Activated T-helper 17 cell treated with anti-CD3 and anti-CD28 coated beads, Interleukin-2, amount 50 U/mL, for 72 hours (primary cell): ENCODE results near the gene GSK3B. TPM values are rescaled to one million over a fixed set of nuclear protein-coding genes. Genes with fewer than 3 reads are reported as not detected.

ENCODE experiments used
- ATAC-seq: fragments of 150-1000 bp; cut with Tn5 transposase; replicated peaks from 2 replicates; pipeline ENCODE4 v1.10.0; 2021; ENCODE audit warnings: mild to moderate bottlenecking, moderate library complexity
- H3K27ac Mint-ChIP-seq: one replicate; pipeline ENCODE4 v1.8.0; 2022; ENCODE audit warnings: mixed read lengths
- H3K27me3 Mint-ChIP-seq: one replicate; pipeline ENCODE4 v1.8.0; 2022; ENCODE audit warnings: mixed read lengths
- H3K36me3 Mint-ChIP-seq: one replicate; pipeline ENCODE4 v1.8.0; 2022; ENCODE audit warnings: low read depth, mild to moderate bottlenecking, mixed read lengths
- H3K4me1 Mint-ChIP-seq: one replicate; pipeline ENCODE4 v1.8.0; 2022; ENCODE audit warnings: mixed read lengths
- H3K4me3 Mint-ChIP-seq: one replicate; pipeline ENCODE4 v1.8.0; 2022; ENCODE audit warnings: mild to moderate bottlenecking, mixed read lengths
- H3K9me3 Mint-ChIP-seq: one replicate; pipeline ENCODE4 v1.8.0; 2022; ENCODE audit warnings: mixed read lengths
- total RNA-seq, 2 donors: library from RNA; stranded (reverse); gene quantifications; one replicate each; pipeline ENCODE4 v1.2.3, GENCODE V29; 2022

GSK3B gene
- total RNA-seq, 2 donors from 2014 or later: 31.5 to 36.9 TPM

- no peak for ATAC-seq
- Mint-ChIP-seq H3K27me3 (no peaks in the 10 kb centered on the region), H3K9me3 (no peaks in the 10 kb centered on the region), H3K4me3 (peak overlapping the region; percentile 9), H3K27ac (no peak overlapping the region), H3K4me1 (peaks cover 22% of the 10 kb centered on the region), H3K36me3 (peaks cover 15% of the 10 kb centered on the region)
Measured at GRCh38 chr3:120089089-120089488, 5.2 kb downstream of the GSK3B start.

DNA sequence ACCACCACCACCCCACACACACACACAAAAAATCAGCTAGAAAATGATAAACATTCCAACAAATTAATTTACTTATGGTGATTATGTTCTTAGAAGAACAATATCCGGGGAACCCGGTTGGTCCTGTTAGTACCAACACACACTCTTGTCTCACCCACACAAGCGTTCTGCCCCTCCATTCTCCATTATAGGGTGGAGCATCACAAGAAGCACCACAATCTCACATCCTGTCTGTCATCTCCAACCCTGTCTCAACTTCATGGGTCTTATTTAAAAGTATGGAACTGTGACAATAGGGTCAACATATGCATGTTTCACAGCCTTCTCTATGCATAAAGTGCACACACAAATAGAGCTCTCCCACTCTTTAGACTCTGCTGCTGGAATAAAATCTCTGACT is 5.6 kb downstream of the GSK3B start:
- H3K27me3 Mint-ChIP-seq: no peaks in the 10 kb centered on the region
- H3K27ac Mint-ChIP-seq: no peak overlapping the region
- no peaks in the 10 kb centered on the region for H3K9me3 Mint-ChIP-seq
- ATAC-seq: no peak
- peak overlapping the region; percentile 9 for H3K4me3 Mint-ChIP-seq
- H3K4me1 Mint-ChIP-seq: peaks cover 26% of the 10 kb centered on the region
- H3K36me3 Mint-ChIP-seq: peaks cover 15% of the 10 kb centered on the region

- H3K27me3 Mint-ChIP-seq: no peaks in the 10 kb centered on the region
- peaks cover 11% of the 10 kb centered on the region for H3K36me3 Mint-ChIP-seq
- no peaks in the 10 kb centered on the region for H3K9me3 Mint-ChIP-seq
- no peak overlapping the region for H3K27ac Mint-ChIP-seq
- H3K4me1 Mint-ChIP-seq: peaks cover 44% of the 10 kb centered on the region
- H3K4me3 Mint-ChIP-seq: no peak overlapping the region
- peak; percentile 46 for ATAC-seq
Measured at GRCh38 chr3:120081719-120082118, 12.5 kb downstream of the GSK3B start.

DNA sequence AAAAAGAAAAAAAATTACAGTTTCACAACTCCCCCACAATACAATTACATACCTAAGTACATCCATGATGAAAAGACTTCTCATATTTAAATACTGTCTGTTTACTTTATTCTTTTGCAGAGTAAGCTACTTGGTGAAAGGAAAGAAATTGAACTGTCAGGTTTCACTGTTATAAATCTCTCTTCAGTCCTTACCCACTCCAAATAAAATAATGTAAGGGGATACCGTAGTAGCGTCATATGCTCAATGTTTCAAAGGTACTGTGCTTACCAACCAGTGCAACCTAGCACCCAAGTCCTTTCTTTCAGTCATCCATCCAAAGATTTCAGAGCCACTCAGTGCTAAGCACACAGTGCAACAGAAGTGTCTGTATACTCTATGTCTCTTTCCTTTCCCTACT is 13.4 kb downstream of the GSK3B start:
- no peak for ATAC-seq

GRCh38 chr3:120077731-120078130 is 16.5 kb downstream of the GSK3B start:
- no peak overlapping the region for H3K4me3 Mint-ChIP-seq
- H3K9me3 Mint-ChIP-seq: no peaks in the 10 kb centered on the region
- H3K4me1 Mint-ChIP-seq: peaks cover 31% of the 10 kb centered on the region
- H3K36me3 Mint-ChIP-seq: peaks cover 11% of the 10 kb centered on the region
- ATAC-seq: no peak
- peak overlapping the region; percentile 29 for H3K27ac Mint-ChIP-seq
- no peaks in the 10 kb centered on the region for H3K27me3 Mint-ChIP-seq

More for the DNA sequence above, 13.4 kb downstream of the GSK3B start:
- no peaks in the 10 kb centered on the region for H3K27me3 Mint-ChIP-seq
- no peak overlapping the region for H3K4me3 Mint-ChIP-seq
- no peaks in the 10 kb centered on the region for H3K9me3 Mint-ChIP-seq
- peaks cover 40% of the 10 kb centered on the region for H3K4me1 Mint-ChIP-seq
- H3K27ac Mint-ChIP-seq: no peak overlapping the region
- H3K36me3 Mint-ChIP-seq: peaks cover 11% of the 10 kb centered on the region

DNA sequence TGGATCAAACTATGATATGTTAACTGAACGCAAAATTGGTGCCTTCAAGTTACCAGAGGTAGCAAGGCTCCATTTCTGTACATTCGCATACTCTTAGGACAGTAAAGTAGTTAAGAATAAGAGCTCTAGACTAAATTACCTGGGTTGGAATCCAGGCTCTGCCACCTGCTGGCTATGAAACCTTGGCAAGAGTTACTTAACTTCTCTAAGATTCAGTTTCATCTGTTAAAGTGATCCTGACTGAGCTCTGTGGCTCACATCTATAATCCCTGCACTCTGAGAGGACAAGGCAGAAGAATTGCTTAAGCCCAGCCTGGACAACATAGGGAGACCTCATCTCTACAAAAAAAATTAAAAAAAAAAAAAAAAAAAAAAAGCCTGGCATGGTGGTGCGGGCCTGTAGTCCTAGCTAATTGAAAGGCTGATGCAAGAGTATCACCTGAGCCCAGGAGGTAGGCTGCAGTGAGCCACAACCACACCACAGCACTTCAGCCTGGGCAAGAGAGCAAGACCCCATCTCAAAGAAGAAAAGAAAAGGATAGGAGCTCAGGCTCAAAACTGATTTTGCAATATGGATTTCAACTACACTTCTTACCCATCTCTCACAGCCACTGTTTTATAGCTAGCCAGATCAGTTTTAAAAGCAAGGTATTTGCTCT is 21.3 kb downstream of the GSK3B start:
- no peak overlapping the region for H3K4me3 Mint-ChIP-seq
- no peaks in the 10 kb centered on the region for H3K27me3 Mint-ChIP-seq
- peaks cover 19% of the 10 kb centered on the region for H3K4me1 Mint-ChIP-seq
- no peak overlapping the region for H3K27ac Mint-ChIP-seq
- H3K36me3 Mint-ChIP-seq: peaks cover 16% of the 10 kb centered on the region
- ATAC-seq: no peak
- H3K9me3 Mint-ChIP-seq: no peaks in the 10 kb centered on the region

- Mint-ChIP-seq H3K36me3 (peaks cover 27% of the 10 kb centered on the region), H3K27ac (no peak overlapping the region), H3K27me3 (no peaks in the 10 kb centered on the region), H3K4me3 (no peak overlapping the region), H3K9me3 (no peaks in the 10 kb centered on the region), H3K4me1 (peaks cover 18% of the 10 kb centered on the region)
- no peak for ATAC-seq
Measured at GRCh38 chr3:120071259-120071658, 23.0 kb downstream of the GSK3B start.

GRCh38 chr3:120070263-120070981 is 23.8 kb downstream of the GSK3B start:
- Mint-ChIP-seq H3K36me3 (peaks cover 23% of the 10 kb centered on the region), H3K27me3 (no peaks in the 10 kb centered on the region), H3K4me3 (no peak overlapping the region), H3K9me3 (no peaks in the 10 kb centered on the region), H3K27ac (no peak overlapping the region), H3K4me1 (peaks cover 18% of the 10 kb centered on the region)
- ATAC-seq: no peak

- no peak for ATAC-seq
- no peaks in the 10 kb centered on the region for H3K27me3 Mint-ChIP-seq
- H3K9me3 Mint-ChIP-seq: no peaks in the 10 kb centered on the region
- peaks cover 17% of the 10 kb centered on the region for H3K36me3 Mint-ChIP-seq
- H3K27ac Mint-ChIP-seq: no peak overlapping the region
- H3K4me1 Mint-ChIP-seq: peaks cover 17% of the 10 kb centered on the region
- H3K4me3 Mint-ChIP-seq: no peak overlapping the region
Measured at GRCh38 chr3:120067083-120067482, 27.2 kb downstream of the GSK3B start.

- H3K4me3 Mint-ChIP-seq: no peak overlapping the region
- H3K4me1 Mint-ChIP-seq: peaks cover 17% of the 10 kb centered on the region
- no peaks in the 10 kb centered on the region for H3K9me3 Mint-ChIP-seq
- no peaks in the 10 kb centered on the region for H3K27me3 Mint-ChIP-seq
- H3K36me3 Mint-ChIP-seq: peaks cover 17% of the 10 kb centered on the region
- H3K27ac Mint-ChIP-seq: no peak overlapping the region
- no peak for ATAC-seq
Measured at GRCh38 chr3:120066634-120067033, 27.6 kb downstream of the GSK3B start.

DNA sequence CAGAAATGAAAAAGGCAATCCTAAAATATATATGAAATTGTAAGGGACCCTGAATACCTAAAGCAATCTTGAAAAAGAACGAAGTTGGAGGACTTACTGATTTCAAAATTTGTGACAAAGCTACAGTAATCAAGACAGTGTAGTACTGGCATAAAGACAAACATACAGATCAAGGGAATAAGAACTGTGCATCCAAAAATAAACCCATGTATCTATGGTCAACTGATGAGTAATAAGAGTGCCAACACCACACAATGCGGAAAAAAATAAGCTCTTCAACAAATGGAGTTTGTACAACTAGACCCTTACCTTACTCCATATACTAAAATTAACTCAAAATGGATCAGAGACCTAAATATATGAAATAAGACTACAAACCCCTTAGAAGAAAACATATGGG is 29.6 kb downstream of the GSK3B start:
- Mint-ChIP-seq H3K27ac (no peak overlapping the region), H3K27me3 (no peaks in the 10 kb centered on the region), H3K36me3 (peaks cover 17% of the 10 kb centered on the region), H3K4me3 (no peak overlapping the region), H3K9me3 (no peaks in the 10 kb centered on the region), H3K4me1 (peaks cover 18% of the 10 kb centered on the region)
- ATAC-seq: no peak

- no peak for ATAC-seq
- Mint-ChIP-seq H3K9me3 (no peaks in the 10 kb centered on the region), H3K4me3 (no peak overlapping the region), H3K27ac (no peak overlapping the region), H3K4me1 (peaks cover 20% of the 10 kb centered on the region), H3K36me3 (peaks cover 8% of the 10 kb centered on the region), H3K27me3 (no peaks in the 10 kb centered on the region)
Measured at GRCh38 chr3:120062474-120062873, 31.8 kb downstream of the GSK3B start.

DNA sequence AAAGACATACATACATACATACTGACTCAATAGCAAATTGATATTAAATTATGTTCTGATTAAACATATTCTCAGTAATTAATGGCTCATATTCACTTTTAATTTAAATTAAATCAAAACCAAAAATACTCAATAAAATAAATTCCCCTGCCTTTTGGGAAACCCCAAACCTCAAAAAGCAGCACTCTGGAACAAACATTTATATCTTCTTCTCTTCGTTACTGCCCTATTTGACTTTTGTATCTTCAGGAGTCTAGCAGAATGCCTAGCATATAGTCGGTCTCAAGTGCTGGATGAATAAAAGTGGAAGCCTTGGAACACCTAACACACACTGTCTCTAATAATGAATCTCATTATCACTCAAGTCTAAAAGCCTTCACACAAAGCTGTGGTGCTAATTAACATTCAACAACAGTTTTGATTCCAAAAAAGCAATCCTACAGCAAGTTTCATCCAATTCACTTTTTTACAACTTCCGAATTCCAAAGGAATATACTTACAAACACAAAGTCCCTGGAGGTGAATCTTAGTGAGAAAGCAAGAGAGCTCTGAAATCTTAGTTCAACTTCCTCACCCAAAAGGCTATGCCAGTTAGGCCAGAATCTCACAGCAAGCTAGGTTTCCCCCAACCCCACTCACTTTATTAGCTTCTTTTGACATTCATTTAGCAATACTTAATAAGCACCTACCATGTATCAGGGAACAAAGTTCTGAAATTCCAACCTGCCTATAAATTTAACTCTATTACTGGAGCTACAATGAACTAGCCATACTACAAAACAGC is 35.0 kb downstream of the GSK3B start:
- Mint-ChIP-seq H3K4me3 (no peak overlapping the region), H3K27ac (no peak overlapping the region), H3K36me3 (peaks cover 6% of the 10 kb centered on the region), H3K4me1 (peaks cover 12% of the 10 kb centered on the region), H3K27me3 (no peaks in the 10 kb centered on the region), H3K9me3 (peaks cover 7% of the 10 kb centered on the region)
- ATAC-seq: no peak

DNA sequence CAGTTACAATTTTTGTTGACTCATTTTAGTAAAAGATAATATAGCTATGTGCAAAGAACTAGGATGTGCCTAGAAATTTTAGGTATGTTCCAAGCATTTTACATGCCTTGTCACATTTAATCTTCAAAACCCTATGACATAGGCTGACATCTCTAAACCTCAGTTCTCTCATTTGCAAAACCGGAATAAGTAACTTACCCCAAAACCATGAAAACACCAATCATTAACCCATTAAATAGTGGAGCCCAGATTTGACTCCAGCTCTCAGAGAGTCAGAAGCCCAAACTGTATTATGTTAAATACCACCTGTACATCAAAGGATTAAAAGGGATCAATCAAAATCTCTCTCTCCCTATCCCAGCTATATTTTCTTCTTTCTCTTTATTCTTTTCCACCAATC is 36.6 kb downstream of the GSK3B start:
- no peak for ATAC-seq
- H3K27me3 Mint-ChIP-seq: no peaks in the 10 kb centered on the region
- peaks cover 11% of the 10 kb centered on the region for H3K9me3 Mint-ChIP-seq
- no peak overlapping the region for H3K4me3 Mint-ChIP-seq
- H3K27ac Mint-ChIP-seq: no peak overlapping the region
- peaks cover 6% of the 10 kb centered on the region for H3K36me3 Mint-ChIP-seq
- peaks cover 25% of the 10 kb centered on the region for H3K4me1 Mint-ChIP-seq

GRCh38 chr3:120057029-120057428 is 37.2 kb downstream of the GSK3B start:
- H3K36me3 Mint-ChIP-seq: peaks cover 6% of the 10 kb centered on the region
- peaks cover 11% of the 10 kb centered on the region for H3K9me3 Mint-ChIP-seq
- peaks cover 31% of the 10 kb centered on the region for H3K4me1 Mint-ChIP-seq
- no peaks in the 10 kb centered on the region for H3K27me3 Mint-ChIP-seq
- ATAC-seq: no peak
- H3K27ac Mint-ChIP-seq: no peak overlapping the region
- no peak overlapping the region for H3K4me3 Mint-ChIP-seq
